NCI-H2171 (cell line): ENCODE results near the gene NR6A1.

Source experiments
- DNase-seq: peaks from one replicate; lab custom pipeline; 2025; lab: John Stamatoyannopoulos, UW

Gene NR6A1

GRCh38 chr9:124526174-124526573 lies 244.9 kb downstream of the NR6A1 start:
- no peak for DNase-seq

- no peak for DNase-seq
These were observed 248.7 kb downstream of the NR6A1 start for GRCh38 chr9:124522121-124523098.

GRCh38 chr9:124521142-124521541 lies 250.0 kb downstream of the NR6A1 start:
- DNase-seq = no peak

- no peak for DNase-seq
These were observed 250.9 kb downstream of the NR6A1 start for GRCh38 chr9:124520206-124520596.

- no peak for DNase-seq
These were observed 253.0 kb downstream of the NR6A1 start for GRCh38 chr9:124518116-124518515.

- no peak for DNase-seq
These were observed 253.5 kb downstream of the NR6A1 start for GRCh38 chr9:124517600-124517999.

GRCh38 chr9:124514874-124515273 lies 256.2 kb downstream of the NR6A1 start:
- no peak for DNase-seq

GRCh38 chr9:124514125-124514524 lies 257.0 kb downstream of the NR6A1 start:
- no peak for DNase-seq

- DNase-seq = no peak
These were observed 257.6 kb downstream of the NR6A1 start for GRCh38 chr9:124513376-124513994.

GRCh38 chr9:124512806-124513204 lies 258.3 kb downstream of the NR6A1 start:
- DNase-seq = no peak

GRCh38 chr9:124511891-124512805 lies 259.0 kb downstream of the NR6A1 start:
- no peak for DNase-seq

- DNase-seq = no peak
These were observed 259.7 kb downstream of the NR6A1 start for GRCh38 chr9:124511426-124511840.

- no peak for DNase-seq
These were observed 260.3 kb downstream of the NR6A1 start for GRCh38 chr9:124510650-124511425.

- no peak for DNase-seq
These were observed 263.2 kb downstream of the NR6A1 start for GRCh38 chr9:124507880-124508423.

- no peak for DNase-seq
These were observed 263.9 kb downstream of the NR6A1 start, which contains the start of gene NR5A1 for GRCh38 chr9:124506931-124507879. Gene NR5A1 (minus strand): TSS chr9:124507399. CDS start chr9:124503395, 4,004 bp downstream.

- no peak for DNase-seq
These were observed 264.7 kb downstream of the NR6A1 start for GRCh38 chr9:124506433-124506832.

- DNase-seq = no peak
These were observed 265.2 kb downstream of the NR6A1 start for GRCh38 chr9:124505901-124506346.

- no peak for DNase-seq
These were observed 265.9 kb downstream of the NR6A1 start for GRCh38 chr9:124505006-124505900.
